ENCODE results near the gene CYFIP2. TPM values are rescaled to one million over a fixed set of nuclear protein-coding genes. Genes with fewer than 3 reads are reported as not detected.
A peak's percentile ranks its signal among the peaks of the same experiment; 100 is the strongest.

Gene CYFIP2
- total RNA-seq, 1 donor: 12.4 TPM

GRCh38 chr5:157357823-157358222 is 91.9 kb downstream of the CYFIP2 start:
- DNase-seq (ENCODE audit: low read depth): no peak
- no peak for TF ChIP-seq CTCF (IDR thresholded peaks at IDR 0.05; ENCODE audit: insufficient read depth, low read length)
- no peak overlapping the region for H3K4me3 ChIP-seq (ENCODE audit: low read depth, low read length)

GRCh38 chr5:157358871-157359270 is 92.9 kb downstream of the CYFIP2 start:
- no peak for TF ChIP-seq CTCF (IDR thresholded peaks at IDR 0.05; ENCODE audit: insufficient read depth, low read length)

GRCh38 chr5:157359356-157360055 is 93.6 kb downstream of the CYFIP2 start:
- DNase-seq (ENCODE audit: low read depth): peak; percentile 27
- H3K4me3 ChIP-seq (ENCODE audit: low read depth, low read length): no peak overlapping the region
- no peak for TF ChIP-seq CTCF (IDR thresholded peaks at IDR 0.05; ENCODE audit: insufficient read depth, low read length)

More at GRCh38 chr5:157358871-157359270, 92.9 kb downstream of the CYFIP2 start:
- no peak overlapping the region for H3K4me3 ChIP-seq (ENCODE audit: low read depth, low read length)
- no peak for DNase-seq (ENCODE audit: low read depth)

GRCh38 chr5:157362012-157362411 is 96.1 kb downstream of the CYFIP2 start:
- no peak for TF ChIP-seq CTCF (IDR thresholded peaks at IDR 0.05; ENCODE audit: insufficient read depth, low read length)
- peak; percentile 90 for DNase-seq (ENCODE audit: low read depth)
- H3K4me3 ChIP-seq (ENCODE audit: low read depth, low read length): no peak overlapping the region

- no peak for TF ChIP-seq CTCF (IDR thresholded peaks at IDR 0.05; ENCODE audit: insufficient read depth, low read length)
- no peak overlapping the region for H3K4me3 ChIP-seq (ENCODE audit: low read depth, low read length)
- DNase-seq (ENCODE audit: low read depth): no peak
These were observed 96.6 kb downstream of the CYFIP2 start for GRCh38 chr5:157362502-157362901.

GRCh38 chr5:157362982-157363381 is 97.1 kb downstream of the CYFIP2 start:
- no peak for TF ChIP-seq CTCF (IDR thresholded peaks at IDR 0.05; ENCODE audit: insufficient read depth, low read length)
- no peak for DNase-seq (ENCODE audit: low read depth)
- no peak overlapping the region for H3K4me3 ChIP-seq (ENCODE audit: low read depth, low read length)

- H3K4me3 ChIP-seq (ENCODE audit: low read depth, low read length): no peak overlapping the region
- no peak for DNase-seq (ENCODE audit: low read depth)
- no peak for TF ChIP-seq CTCF (IDR thresholded peaks at IDR 0.05; ENCODE audit: insufficient read depth, low read length)
These were observed 99.8 kb downstream of the CYFIP2 start for GRCh38 chr5:157365732-157366131.
